Keratinocyte (primary cell): ENCODE data around the gene IFNG-AS1.

Experiments used
- EZH2 ChIP-seq: IDR thresholded peaks from one replicate; pipeline ENCODE4 v1.6.1; 2012; ENCODE audit warnings: inconsistent platforms, mild to moderate bottlenecking, low read length, moderate library complexity
- TF ChIP-seq, protein P1 (sequence below), 3 experiments: IDR thresholded peaks in 1 of 3; conservative IDR thresholded peaks in 1 of 3; optimal IDR thresholded peaks in 1 of 3; 2 replicates in 2 of 3; 3 replicates in 1 of 3; pipeline versions ENCODE3 to v1.5.1; 2011; ENCODE audit warnings: low read length in 3 of 3, mild to moderate bottlenecking in 3 of 3, moderate library complexity in 2 of 3, control low read depth in 1 of 3, inconsistent platforms in 1 of 3; ENCODE audit not compliant: insufficient read depth in 2 of 3; ENCODE audit errors: extremely low read depth in 1 of 3

DNA sequence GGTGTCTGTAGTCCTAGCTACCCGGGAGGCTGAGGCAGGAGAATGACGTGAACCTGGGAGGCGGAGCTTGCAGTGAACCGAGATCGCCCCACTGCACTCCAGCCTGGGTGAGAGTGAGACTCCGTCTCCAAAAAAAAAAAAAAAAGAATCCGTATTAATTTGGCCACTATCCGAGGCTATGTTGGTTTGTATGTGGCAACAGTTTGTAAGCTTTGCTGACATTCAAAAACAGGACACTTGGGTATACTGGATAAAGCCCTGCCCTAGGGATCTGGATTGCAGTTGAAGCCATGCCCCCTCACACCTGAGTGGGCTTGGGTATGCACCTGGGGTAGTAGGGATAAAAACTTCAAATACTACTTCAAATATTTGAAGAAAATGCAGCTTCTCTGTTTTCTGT, 14.5 kb downstream of the IFNG-AS1 start:
- TF ChIP-seq EZH2 = no peak
- TF ChIP-seq, protein P1, sequence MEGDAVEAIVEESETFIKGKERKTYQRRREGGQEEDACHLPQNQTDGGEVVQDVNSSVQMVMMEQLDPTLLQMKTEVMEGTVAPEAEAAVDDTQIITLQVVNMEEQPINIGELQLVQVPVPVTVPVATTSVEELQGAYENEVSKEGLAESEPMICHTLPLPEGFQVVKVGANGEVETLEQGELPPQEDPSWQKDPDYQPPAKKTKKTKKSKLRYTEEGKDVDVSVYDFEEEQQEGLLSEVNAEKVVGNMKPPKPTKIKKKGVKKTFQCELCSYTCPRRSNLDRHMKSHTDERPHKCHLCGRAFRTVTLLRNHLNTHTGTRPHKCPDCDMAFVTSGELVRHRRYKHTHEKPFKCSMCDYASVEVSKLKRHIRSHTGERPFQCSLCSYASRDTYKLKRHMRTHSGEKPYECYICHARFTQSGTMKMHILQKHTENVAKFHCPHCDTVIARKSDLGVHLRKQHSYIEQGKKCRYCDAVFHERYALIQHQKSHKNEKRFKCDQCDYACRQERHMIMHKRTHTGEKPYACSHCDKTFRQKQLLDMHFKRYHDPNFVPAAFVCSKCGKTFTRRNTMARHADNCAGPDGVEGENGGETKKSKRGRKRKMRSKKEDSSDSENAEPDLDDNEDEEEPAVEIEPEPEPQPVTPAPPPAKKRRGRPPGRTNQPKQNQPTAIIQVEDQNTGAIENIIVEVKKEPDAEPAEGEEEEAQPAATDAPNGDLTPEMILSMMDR (optimal IDR thresholded peaks at IDR 0.05 in 1 of 3, IDR thresholded peaks at IDR 0.05 in 1 of 3, conservative IDR thresholded peaks at IDR 0.05 in 1 of 3; ENCODE audit: extremely low read depth in 1 of 3, insufficient read depth in 2 of 3, low read length in 3 of 3) = no peak
